ENCODE measurements around the gene C5orf34. TPM values are rescaled to one million over a fixed set of nuclear protein-coding genes. Genes with fewer than 3 reads are reported as not detected.

C5orf34 gene
- total and polyA plus RNA-seq, 9 of the 15 experiments (the other 6 are each of a cell fraction or from before 2014, with no cell fraction given), result 13.2 to 32.6 (median 20.7) TPM

- TF ChIP-seq ZMIZ1 (IDR thresholded peaks at IDR 0.05; ENCODE audit: low read depth in 2 of 2, low read length in 2 of 2) (peak in 1 of 2 experiments; percentile 72; a peak in 1 of 4 replicates), ZNF699 (CRISPR knock-in tag; IDR thresholded peaks at IDR 0.05; ENCODE audit: insufficient replicate concordance) (no peak), RB1 (IDR thresholded peaks at IDR 0.05; ENCODE audit: low read depth) (peak; percentile 41), RBM25 (IDR thresholded peaks at IDR 0.05; ENCODE audit: low read depth, low read length, severe bottlenecking) (no peak), MTA1 (IDR thresholded peaks at IDR 0.05; ENCODE audit: borderline replicate concordance) (no peak), HDAC1 (IDR thresholded peaks at IDR 0.05) (peak in 1 of 2 experiments; percentile 88; a peak in 2 of 4 replicates), SAP30 (IDR thresholded peaks at IDR 0.05; ENCODE audit: borderline replicate concordance, insufficient read depth, low read depth, low read length, poor library complexity, severe bottlenecking) (peak; percentile 95), IRF1 (CRISPR knock-in tag; IDR thresholded peaks at IDR 0.05; ENCODE audit: borderline replicate concordance) (no peak), RBM34 (IDR thresholded peaks at IDR 0.05; ENCODE audit: borderline replicate concordance, insufficient read depth, low read length) (no peak), NR1H2 (CRISPR knock-in tag; IDR thresholded peaks at IDR 0.05) (no peak; the same call in 1 of the 2 replicates), HMGN3 (IDR thresholded peaks at IDR 0.05; ENCODE audit: borderline replicate concordance, extremely low read depth, insufficient read length, low read depth, low read length) (no peak)
- TF ChIP-seq, protein P1, sequence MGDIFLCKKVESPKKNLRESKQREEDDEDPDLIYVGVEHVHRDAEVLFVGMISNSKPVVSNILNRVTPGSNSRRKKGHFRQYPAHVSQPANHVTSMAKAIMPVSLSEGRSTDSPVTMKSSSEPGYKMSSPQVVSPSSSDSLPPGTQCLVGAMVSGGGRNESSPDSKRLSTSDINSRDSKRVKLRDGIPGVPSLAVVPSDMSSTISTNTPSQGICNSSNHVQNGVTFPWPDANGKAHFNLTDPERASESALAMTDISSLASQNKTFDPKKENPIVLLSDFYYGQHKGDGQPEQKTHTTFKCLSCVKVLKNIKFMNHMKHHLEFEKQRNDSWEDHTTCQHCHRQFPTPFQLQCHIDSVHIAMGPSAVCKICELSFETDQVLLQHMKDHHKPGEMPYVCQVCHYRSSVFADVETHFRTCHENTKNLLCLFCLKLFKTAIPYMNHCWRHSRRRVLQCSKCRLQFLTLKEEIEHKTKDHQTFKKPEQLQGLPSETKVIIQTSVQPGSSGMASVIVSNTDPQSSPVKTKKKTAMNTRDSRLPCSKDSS (IDR thresholded peaks at IDR 0.05; ENCODE audit: low read depth, partially characterized antibody), result no peak
- TF ChIP-seq, protein P2, sequence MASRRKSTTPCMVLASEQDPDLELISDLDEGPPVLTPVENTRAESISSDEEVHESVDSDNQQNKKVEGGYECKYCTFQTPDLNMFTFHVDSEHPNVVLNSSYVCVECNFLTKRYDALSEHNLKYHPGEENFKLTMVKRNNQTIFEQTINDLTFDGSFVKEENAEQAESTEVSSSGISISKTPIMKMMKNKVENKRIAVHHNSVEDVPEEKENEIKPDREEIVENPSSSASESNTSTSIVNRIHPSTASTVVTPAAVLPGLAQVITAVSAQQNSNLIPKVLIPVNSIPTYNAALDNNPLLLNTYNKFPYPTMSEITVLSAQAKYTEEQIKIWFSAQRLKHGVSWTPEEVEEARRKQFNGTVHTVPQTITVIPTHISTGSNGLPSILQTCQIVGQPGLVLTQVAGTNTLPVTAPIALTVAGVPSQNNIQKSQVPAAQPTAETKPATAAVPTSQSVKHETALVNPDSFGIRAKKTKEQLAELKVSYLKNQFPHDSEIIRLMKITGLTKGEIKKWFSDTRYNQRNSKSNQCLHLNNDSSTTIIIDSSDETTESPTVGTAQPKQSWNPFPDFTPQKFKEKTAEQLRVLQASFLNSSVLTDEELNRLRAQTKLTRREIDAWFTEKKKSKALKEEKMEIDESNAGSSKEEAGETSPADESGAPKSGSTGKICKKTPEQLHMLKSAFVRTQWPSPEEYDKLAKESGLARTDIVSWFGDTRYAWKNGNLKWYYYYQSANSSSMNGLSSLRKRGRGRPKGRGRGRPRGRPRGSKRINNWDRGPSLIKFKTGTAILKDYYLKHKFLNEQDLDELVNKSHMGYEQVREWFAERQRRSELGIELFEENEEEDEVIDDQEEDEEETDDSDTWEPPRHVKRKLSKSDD (conservative IDR thresholded peaks at IDR 0.05; ENCODE audit: low read length), result no peak
Observed at GRCh38 chr5:43514816-43515677, at the start of gene C5orf34 (continued).

Measured in K562 (cell line).